H7 (cell line): ENCODE data around the gene CHN1. TPM values are rescaled to one million over a fixed set of nuclear protein-coding genes. Genes with fewer than 3 reads are reported as not detected.

Source experiments
- DNase-seq: peaks from one replicate; pipeline ENCODE4 v3.0.0; 2012
- H3K27me3 ChIP-seq: 2 replicates; pipeline ENCODE4 v1.6.0; 2011; ENCODE audit warnings: mild to moderate bottlenecking, low read length; ENCODE audit not compliant: control insufficient read depth, insufficient read depth
- H3K36me3 ChIP-seq: replicated peaks from 2 replicates; pipeline ENCODE4 v1.5.1; 2011; ENCODE audit warnings: low read length; ENCODE audit not compliant: control insufficient read depth, insufficient read depth
- H3K4me3 ChIP-seq: 2 replicates; pipeline ENCODE4 v1.5.1; 2011; ENCODE audit warnings: low read depth, mild to moderate bottlenecking, control low read depth, low read length, moderate library complexity; ENCODE audit not compliant: insufficient read depth
- total RNA-seq: library from RNA; depleted of rRNA; stranded (reverse); fragments of >200 nt; shearing (Covaris generic); gene quantifications from 2 replicates; pipeline ENCODE4 v1.2.3, GENCODE V29; 2014

CHN1 gene
- total RNA-seq, 1 experiment from 2014 or later = 30.4 TPM

DNA sequence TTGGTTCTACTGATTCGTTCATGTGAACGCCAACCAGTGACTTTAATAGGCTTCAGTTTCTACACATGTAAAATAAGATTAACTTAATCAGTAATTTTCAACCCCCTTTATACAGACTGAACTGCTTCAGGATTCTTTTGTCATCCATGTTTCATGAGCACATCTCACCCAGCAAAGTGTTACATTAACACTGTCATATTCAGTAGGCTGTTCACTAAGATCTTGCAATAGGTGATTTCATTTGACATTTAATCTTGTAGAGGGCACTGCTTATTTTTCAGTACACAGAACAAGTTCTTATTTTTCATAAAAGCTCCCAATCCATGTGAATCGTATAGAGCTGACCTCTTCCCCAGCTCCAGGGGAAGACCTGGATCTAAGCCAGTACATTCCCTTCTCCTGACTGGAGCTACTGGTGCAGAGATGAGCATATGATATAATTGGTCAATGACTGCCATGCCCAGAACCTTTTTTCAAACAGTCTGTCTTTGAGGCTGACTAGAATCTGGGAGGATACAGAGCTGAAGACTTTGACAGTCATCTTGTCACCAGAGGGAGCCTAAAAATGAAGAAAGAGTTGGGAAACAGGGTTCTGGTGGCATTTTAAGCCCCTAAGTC is 168.7 kb downstream of the CHN1 start:
- Histone ChIP-seq H3K4me3 (no peak overlapping the region), H3K27me3 (no peaks in the 10 kb centered on the region), H3K36me3 (no peaks in the 10 kb centered on the region)
- DNase-seq = no peak

DNA sequence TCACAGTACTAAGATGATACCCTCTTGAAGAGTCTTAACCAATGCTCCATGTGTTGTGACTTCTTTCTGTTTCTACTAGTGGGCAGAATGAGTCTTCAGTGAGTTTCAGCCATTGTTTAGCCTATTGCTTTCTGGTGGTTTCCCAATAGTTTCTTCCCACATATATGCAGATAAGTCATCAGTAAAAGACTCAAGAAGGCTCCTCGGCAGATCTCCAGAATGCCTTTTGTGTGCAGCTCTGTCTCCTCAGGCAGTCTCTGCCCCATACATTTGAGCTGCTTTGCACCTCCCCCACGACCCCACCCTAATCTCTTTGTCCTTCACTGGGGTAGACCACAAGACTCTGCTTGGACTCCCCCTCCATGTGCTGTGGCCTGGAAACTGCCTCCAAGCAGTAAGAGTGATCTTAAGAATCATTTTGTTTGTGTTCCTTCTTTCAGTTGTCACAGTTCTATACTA is 169.4 kb downstream of the CHN1 start:
- no peak overlapping the region for H3K4me3 ChIP-seq
- H3K36me3 ChIP-seq = no peaks in the 10 kb centered on the region
- DNase-seq = no peak
- H3K27me3 ChIP-seq = no peaks in the 10 kb centered on the region

DNA sequence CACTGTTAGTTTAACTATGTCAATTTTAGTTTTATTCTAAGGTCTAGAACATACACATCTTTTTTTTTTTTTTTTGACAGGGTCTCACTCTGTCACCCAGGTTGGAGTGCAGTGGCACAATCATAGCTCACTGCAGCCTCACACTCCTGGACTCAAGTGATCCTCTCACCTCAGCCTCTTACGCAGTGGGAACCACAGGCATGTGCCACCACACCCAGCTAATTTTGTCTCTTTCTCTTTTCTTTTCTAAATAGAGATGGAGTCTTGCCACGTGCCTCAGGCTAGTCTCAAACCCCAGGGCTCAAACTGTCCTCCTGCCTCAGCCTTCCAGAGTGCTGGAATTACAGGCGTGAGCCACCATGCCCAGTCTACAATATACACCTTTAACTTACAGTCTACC is 171.4 kb downstream of the CHN1 start:
- no peaks in the 10 kb centered on the region for H3K36me3 ChIP-seq
- H3K27me3 ChIP-seq = no peaks in the 10 kb centered on the region
- no peak overlapping the region for H3K4me3 ChIP-seq
- DNase-seq = no peak

DNA sequence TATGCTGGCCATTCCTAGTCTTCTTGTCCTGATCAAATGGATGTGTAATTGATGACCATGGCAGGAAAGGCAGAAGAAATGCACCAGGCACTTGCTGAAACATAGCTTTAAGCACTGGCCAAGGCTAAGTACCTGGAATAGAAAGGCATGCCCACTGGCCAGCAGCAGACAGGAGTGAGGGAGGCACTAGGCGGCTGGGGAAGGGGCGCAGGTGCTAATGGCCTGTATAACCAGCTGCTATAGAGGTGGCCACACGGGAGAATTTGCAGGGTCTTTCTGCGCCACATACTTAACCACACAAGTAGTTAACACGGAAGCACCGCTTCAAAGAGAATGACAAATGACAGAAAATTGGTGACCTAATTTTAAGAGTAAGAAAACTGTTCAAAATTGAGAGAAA is 174.6 kb downstream of the CHN1 start:
- no peaks in the 10 kb centered on the region for H3K27me3 ChIP-seq
- no peaks in the 10 kb centered on the region for H3K36me3 ChIP-seq
- no peak for DNase-seq
- no peak overlapping the region for H3K4me3 ChIP-seq

DNA sequence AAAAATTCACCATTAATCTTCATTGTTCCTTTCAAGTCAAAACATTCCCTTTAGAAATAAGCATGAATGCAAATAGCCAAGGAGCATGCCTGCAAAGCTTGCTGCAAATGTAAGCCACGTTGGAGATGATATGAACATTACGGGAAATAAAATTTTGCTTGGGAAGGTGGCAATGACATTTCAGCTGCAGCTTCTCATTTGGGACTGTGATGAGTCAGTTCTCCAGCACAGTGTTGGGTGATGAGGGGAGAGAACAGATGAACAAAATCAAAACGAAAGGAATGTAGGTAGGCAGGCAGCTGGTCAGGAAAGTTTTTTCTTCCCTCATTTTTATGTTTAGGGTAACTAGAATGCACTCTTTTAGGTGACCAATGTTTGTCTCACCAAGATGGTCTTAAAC is 175.6 kb downstream of the CHN1 start:
- Histone ChIP-seq H3K36me3 (no peaks in the 10 kb centered on the region), H3K4me3 (no peak overlapping the region), H3K27me3 (no peaks in the 10 kb centered on the region)
- DNase-seq = no peak

DNA sequence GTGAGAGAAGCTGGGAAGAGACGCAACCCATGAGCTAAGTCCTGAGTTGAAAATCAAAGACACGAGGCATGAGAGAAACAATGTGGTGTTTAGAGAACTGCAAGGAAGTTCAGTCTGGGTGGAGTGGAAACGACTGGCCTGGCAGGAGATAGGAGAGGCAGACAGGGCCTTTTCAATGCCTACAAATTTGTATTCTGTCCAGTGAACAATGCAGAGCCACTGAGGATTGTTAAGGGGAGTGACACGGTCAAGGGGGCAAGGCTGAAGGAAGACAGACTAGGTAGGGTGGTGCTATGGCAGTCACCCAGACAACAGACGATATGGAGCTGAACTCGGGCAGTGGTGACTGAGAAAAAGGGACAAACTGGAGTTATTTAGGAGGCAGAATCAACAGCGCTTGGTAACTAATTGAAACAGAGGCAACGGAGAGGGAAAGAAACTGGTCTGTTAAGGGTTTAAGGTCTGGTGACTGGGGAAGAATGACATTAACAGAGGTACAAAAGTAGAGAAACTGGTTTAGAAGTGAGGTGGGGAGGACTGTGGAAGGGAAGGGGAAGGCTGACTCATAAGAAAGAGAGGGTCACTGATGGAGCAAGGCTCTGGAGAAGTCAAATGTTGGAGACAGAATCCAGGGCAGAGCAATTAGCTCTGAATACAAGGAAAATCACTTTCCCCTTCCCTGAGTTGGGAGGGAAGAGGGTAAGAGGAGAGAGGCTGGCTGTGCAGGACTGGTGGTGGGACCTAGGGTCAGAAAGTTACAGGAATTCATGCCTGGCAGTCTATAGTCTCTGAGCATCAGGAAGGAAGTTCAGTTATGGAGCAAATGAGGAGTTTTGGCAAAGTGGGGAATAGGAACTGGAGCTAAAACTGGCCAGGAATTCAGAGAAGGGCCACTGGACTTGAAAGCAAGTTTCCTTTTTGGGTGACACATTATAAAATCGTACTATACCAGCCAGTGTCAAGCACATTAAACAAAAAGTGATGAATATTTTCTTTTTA is 177.5 kb downstream of the CHN1 start:
- H3K27me3 ChIP-seq = no peaks in the 10 kb centered on the region
- no peak for DNase-seq
- H3K36me3 ChIP-seq = no peaks in the 10 kb centered on the region
- no peak overlapping the region for H3K4me3 ChIP-seq

DNA sequence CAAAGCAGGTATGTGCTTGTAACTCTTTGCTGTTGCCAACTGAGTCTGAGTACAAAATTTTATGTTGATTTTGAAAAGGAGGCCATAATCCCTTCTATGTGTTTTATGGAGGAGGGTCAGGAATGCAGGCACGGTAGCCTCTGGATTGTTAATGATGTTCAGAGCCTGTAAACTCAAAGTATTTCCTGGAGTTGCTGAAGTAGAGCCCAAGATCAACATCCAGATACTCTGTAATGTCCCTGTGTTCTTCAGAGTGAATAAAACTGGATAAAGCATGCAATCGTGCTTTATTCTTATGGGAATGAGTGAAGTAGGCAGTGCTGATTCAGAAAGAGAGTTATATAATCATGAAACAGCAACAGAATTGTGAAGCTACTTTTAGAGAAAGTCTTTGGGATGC is 179.1 kb downstream of the CHN1 start:
- Histone ChIP-seq H3K27me3 (no peaks in the 10 kb centered on the region), H3K4me3 (no peak overlapping the region), H3K36me3 (no peaks in the 10 kb centered on the region)
- no peak for DNase-seq

DNA sequence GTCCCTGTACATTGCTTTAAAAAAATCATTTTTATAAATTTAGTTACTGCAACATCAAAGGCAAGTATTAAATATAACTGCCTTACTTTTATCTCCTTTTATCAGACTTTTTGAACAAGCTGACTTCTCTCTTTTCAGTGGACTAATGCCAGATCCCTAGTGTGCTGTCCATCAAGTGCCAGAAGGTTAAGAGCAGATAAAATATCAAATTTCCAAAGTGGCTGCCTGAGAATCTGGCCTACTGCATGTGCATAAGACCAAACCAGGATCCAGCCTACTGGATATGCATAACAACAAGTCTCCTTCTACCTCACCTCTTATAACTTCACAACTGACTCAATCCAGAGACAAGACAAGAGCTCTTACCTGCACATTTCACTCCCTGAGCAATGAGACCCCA is 181.1 kb downstream of the CHN1 start:
- Histone ChIP-seq H3K27me3 (no peaks in the 10 kb centered on the region), H3K36me3 (peaks cover 2% of the 10 kb centered on the region; the same call in 1 of the 2 replicates), H3K4me3 (no peak overlapping the region)
- no peak for DNase-seq

DNA sequence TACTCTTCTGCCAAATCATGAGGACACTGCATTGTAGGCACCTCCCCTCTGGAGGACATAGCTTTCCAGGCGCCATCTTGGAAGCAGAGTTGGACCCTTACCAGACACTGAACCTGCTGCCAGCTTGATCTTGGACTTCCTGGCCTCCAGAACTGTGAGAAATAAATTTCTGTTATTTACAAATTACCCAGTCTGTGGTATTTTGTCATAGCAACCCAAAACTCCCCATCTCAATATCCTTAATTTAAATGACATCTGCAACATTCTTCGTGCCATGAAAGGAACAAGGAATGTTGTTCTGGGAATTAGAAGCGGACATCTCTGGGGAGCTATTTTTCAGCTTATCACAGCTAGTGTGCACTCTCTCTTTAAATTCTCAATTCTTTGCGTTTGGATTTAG is 183.6 kb downstream of the CHN1 start:
- Histone ChIP-seq H3K4me3 (no peak overlapping the region), H3K36me3 (peaks cover 2% of the 10 kb centered on the region; the same call in 1 of the 2 replicates), H3K27me3 (no peaks in the 10 kb centered on the region)
- no peak for DNase-seq

DNA sequence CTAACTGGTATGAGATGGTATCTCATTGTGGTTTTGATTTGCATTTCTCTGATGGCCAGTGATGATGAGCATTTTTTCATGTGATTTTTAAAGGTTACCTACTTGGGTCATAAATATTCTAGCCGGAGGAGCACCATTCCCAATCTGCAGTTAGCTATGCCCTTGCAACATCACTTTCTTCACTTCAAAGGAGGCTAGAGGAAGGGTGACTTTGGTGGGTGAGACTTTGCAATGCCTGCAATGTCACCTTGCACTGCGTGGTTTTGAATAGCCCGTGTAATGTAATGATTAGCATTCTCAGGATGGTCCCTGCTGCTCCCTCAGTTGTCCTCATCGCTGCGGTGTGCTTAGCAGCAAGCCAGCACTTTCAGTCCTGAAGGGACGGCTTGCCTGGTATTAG is 184.8 kb downstream of the CHN1 start:
- H3K27me3 ChIP-seq = no peaks in the 10 kb centered on the region
- H3K36me3 ChIP-seq = peaks cover 2% of the 10 kb centered on the region; the same call in 1 of the 2 replicates
- no peak for DNase-seq
- H3K4me3 ChIP-seq = no peak overlapping the region

DNA sequence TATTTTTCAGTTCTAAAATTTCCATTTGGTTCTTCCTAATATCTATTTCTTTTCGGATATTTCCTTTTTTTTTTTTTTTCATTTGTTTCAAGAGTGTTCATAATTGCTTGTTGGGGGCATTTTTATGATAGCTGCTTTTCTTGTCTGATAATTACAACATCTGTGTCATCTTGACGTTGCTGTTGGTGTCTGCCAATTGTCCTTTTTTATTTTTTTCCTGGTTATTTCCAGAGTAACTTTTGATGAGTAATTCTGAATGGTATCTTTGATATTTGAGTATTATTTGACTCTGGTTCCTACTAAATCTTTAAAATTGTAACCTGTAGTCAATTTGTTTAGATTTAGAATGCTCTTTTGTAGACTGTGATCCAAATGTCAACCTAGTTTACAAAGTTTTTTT is 189.7 kb downstream of the CHN1 start:
- DNase-seq = no peak
- Histone ChIP-seq H3K27me3 (no peaks in the 10 kb centered on the region), H3K4me3 (no peak overlapping the region), H3K36me3 (peaks cover 2% of the 10 kb centered on the region; the same call in 1 of the 2 replicates)

DNA sequence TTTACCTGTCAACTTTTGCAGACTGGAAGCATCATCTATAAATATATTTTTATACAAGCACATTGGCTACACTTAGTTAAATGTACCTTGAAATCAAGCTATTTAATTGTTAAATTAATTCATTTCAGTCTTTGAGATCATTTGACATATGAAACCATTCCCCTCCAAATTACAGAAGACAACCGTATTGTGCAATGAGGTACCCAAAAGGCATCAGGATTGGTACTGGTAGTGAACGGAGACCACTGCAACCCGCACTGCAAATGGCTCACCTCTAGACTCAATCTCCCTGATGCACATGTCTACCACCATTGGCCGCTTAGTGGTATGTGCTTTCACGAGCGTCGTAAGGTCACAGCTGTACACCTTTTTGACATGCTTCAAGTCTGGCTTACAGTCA is 193.1 kb downstream of the CHN1 start:
- H3K27me3 ChIP-seq = no peaks in the 10 kb centered on the region
- DNase-seq = no peak
- no peak overlapping the region for H3K4me3 ChIP-seq
- H3K36me3 ChIP-seq = no peaks in the 10 kb centered on the region; the same call in 1 of the 2 replicates

DNA sequence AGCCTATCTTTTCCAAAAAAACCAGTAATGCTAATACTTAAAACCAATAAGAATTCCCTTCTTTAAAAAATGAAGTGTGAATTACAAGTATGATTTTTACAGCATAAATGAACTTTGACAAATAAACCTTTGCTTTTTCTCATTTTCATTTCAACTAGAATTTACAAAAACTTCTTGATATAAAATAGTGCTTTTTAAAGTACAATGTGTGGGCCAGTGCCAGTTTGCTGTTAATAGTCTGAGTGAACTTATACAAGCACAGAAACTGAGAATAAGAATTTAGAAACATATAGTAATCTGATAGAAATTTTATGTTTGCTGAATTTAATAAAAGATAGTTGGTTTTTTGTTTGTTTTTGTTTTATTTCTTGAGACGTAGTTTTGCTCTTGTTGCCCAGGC is 197.2 kb downstream of the CHN1 start:
- Histone ChIP-seq H3K36me3 (no peaks in the 10 kb centered on the region; the same call in 1 of the 2 replicates), H3K27me3 (no peaks in the 10 kb centered on the region), H3K4me3 (no peak overlapping the region)
- DNase-seq = no peak

DNA sequence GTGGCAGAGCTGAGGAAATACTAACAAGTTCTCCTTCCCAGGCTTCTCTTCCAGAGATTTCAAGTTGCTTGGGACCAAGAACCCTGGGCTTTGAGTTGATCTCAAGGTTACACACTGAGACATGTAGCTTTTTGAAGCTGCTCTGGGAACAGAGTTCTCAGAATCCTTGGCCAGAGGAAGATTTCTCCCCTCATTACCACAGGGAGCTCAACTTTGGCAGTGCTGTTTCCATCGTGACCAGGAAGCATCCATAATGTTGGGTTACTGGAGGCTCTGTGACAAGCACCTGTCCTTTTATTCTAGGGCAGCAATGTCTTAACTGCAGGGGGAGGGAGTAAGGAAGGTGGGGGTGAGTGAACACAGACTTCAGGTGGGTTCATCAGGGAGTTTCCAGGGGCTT is 199.4 kb downstream of the CHN1 start:
- Histone ChIP-seq H3K27me3 (no peaks in the 10 kb centered on the region), H3K36me3 (no peaks in the 10 kb centered on the region; the same call in none of the 2 replicates), H3K4me3 (no peak overlapping the region)
- no peak for DNase-seq

DNA sequence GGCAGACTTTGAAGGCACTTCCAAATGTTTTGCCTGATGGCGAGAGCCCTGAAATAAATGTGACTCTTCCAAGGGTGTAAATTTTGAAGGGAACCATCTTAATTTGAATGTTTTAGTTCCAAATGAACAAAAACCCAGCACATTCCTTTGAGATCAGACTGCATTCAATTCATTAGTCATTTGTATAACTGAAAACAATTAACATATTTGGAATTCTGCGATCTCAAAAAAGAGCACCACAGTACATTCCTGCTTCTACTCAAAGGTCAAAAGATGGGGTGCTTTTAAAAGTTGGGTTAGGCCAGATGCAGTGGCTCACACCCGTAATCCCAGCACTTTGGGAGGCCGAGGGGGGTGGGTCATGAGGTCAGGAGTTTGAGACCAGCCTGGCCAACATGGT is 202.7 kb downstream of the CHN1 start:
- no peak for DNase-seq
- Histone ChIP-seq H3K27me3 (no peaks in the 10 kb centered on the region), H3K4me3 (no peak overlapping the region), H3K36me3 (peaks cover 1% of the 10 kb centered on the region)
